ENCODE data around the gene DYNC1LI2.

GRCh38 chr16:66677836-66678235 lies 73.6 kb downstream of the DYNC1LI2 start:
- TF ChIP-seq CTCF (IDR thresholded peaks at IDR 0.05; ENCODE audit: low read depth, low read length) (no peak), EZH2phosphoT487 (IDR thresholded peaks at IDR 0.05; ENCODE audit: low read depth) (no peak)
